H54 (cell line): ENCODE results near the gene KLHL14.

Experiments
- DNase-seq: peaks from one replicate; pipeline ENCODE4 v3.0.0; 2011; ENCODE audit warnings: low spot score, mixed read lengths; ENCODE audit not compliant: insufficient read length
- FAIRE-seq: peaks from 3 replicates; lab custom pipeline; 2011; peaks lifted over from hg19 to GRCh38; lab: Jason Lieb, UNC
- POLR2A ChIP-seq: IDR thresholded peaks from 2 replicates; pipeline ENCODE4 v1.6.1; 2011; ENCODE audit warnings: low read depth, mild to moderate bottlenecking, low read length

Gene KLHL14

GRCh38 chr18:32761231-32761630 is 11.6 kb downstream of the KLHL14 start:
- FAIRE-seq: no peak
- DNase-seq: no peak
- TF ChIP-seq POLR2A: no peak

GRCh38 chr18:32760391-32760790 is 12.4 kb downstream of the KLHL14 start:
- no peak for TF ChIP-seq POLR2A
- FAIRE-seq (no peak), DNase-seq (no peak)

- DNase-seq (no peak), FAIRE-seq (no peak)
- TF ChIP-seq POLR2A: no peak
These were observed 13.1 kb downstream of the KLHL14 start for GRCh38 chr18:32759611-32760167.

- FAIRE-seq: no peak
- no peak for DNase-seq
- no peak for TF ChIP-seq POLR2A
These were observed 18.1 kb downstream of the KLHL14 start for GRCh38 chr18:32754508-32755263.

GRCh38 chr18:32753656-32754260 is 19.1 kb downstream of the KLHL14 start:
- FAIRE-seq: no peak
- DNase-seq: no peak
- TF ChIP-seq POLR2A: no peak

- FAIRE-seq (no peak), DNase-seq (no peak)
- no peak for TF ChIP-seq POLR2A
These were observed 22.5 kb downstream of the KLHL14 start for GRCh38 chr18:32750328-32750727.

- DNase-seq (no peak), FAIRE-seq (no peak)
- no peak for TF ChIP-seq POLR2A
These were observed 23.0 kb downstream of the KLHL14 start for GRCh38 chr18:32749809-32750208.

GRCh38 chr18:32742579-32742978 is 30.2 kb downstream of the KLHL14 start:
- no peak for DNase-seq
- no peak for FAIRE-seq
- TF ChIP-seq POLR2A: no peak

- TF ChIP-seq POLR2A: no peak
- FAIRE-seq (no peak), DNase-seq (no peak)
These were observed 37.0 kb downstream of the KLHL14 start for GRCh38 chr18:32735781-32736180.

GRCh38 chr18:32734442-32734841 is 38.4 kb downstream of the KLHL14 start:
- no peak for TF ChIP-seq POLR2A
- no peak for FAIRE-seq
- no peak for DNase-seq

GRCh38 chr18:32732165-32732564 is 40.7 kb downstream of the KLHL14 start:
- no peak for FAIRE-seq
- no peak for TF ChIP-seq POLR2A
- DNase-seq: no peak

- TF ChIP-seq POLR2A: no peak
- DNase-seq: no peak
- FAIRE-seq: no peak
These were observed 42.2 kb downstream of the KLHL14 start for GRCh38 chr18:32730620-32731091.

GRCh38 chr18:32730068-32730467 is 42.8 kb downstream of the KLHL14 start:
- no peak for TF ChIP-seq POLR2A
- FAIRE-seq (no peak), DNase-seq (no peak)

- no peak for FAIRE-seq
- no peak for DNase-seq
- TF ChIP-seq POLR2A: no peak
These were observed 48.6 kb downstream of the KLHL14 start for GRCh38 chr18:32724071-32724749.
